Ascending aorta (tissue), 2 donors: ENCODE results near the gene MRPS23. TPM values are rescaled to one million over a fixed set of nuclear protein-coding genes. Genes with fewer than 3 reads are reported as not detected.

Experiments used
- DNase-seq, 2 donors: peaks; one replicate each; pipeline ENCODE4 v3.0.0-alpha.2; 2019; ENCODE audit warnings: low spot score in 2 of 2
- H3K27ac ChIP-seq, 2 donors: fragments of 200-600 bp; sonication (generic); one replicate each; pipeline ENCODE4 v1.5.1; 2016 to 2017; ENCODE audit warnings: mild to moderate bottlenecking in 1 of 2
- H3K27me3 ChIP-seq: fragments of 200-600 bp; sonication (generic); one replicate; pipeline ENCODE4 v1.5.1; 2017
- H3K36me3 ChIP-seq, 2 donors: fragments of 200-600 bp; sonication (generic); one replicate each; pipeline ENCODE4 v1.5.1; 2016
- H3K4me1 ChIP-seq, 2 donors: fragments of 200-600 bp; sonication (generic); one replicate each; pipeline ENCODE4 v1.5.1; 2016 to 2017; ENCODE audit warnings: mild to moderate bottlenecking in 1 of 2
- H3K4me3 ChIP-seq, 2 donors: fragments of 200-600 bp; sonication (generic); one replicate each; pipeline ENCODE4 v1.5.1; 2016 to 2017; ENCODE audit warnings: mild to moderate bottlenecking in 1 of 2
- H3K9me3 ChIP-seq, 2 donors: fragments of 200-600 bp; sonication (generic); one replicate each; pipeline ENCODE4 v1.5.1; 2016
- CTCF ChIP-seq, 3 experiments: fragments of 200-600 bp in 2 of 3; fragments of 450-650 bp in 1 of 3; sonication (generic) in 2 of 3; IDR thresholded peaks; one replicate each; pipeline ENCODE4 v1.5.1; 2016 to 2019; ENCODE audit warnings: antibody characterized with exemption in 3 of 3, mild to moderate bottlenecking in 1 of 3, moderate library complexity in 1 of 3
- intact Hi-C: fragments of 100-400 bp; cut with DNase I; formaldehyde crosslinking; loops from one replicate; pipeline ENCODE4 v1.15.1; 2023
- total RNA-seq: library from RNA; depleted of rRNA; stranded (reverse); fragments of >200 nt; gene quantifications from one replicate; pipeline ENCODE4 v1.1.0, GENCODE V29; 2016

MRPS23 gene
- total RNA-seq, 1 donor from 2014 or later = 2.0 TPM

- peak overlapping the region; percentile 83 to 88 for H3K27ac ChIP-seq
- H3K4me3 ChIP-seq = peak overlapping the region in 1 of 2 donors; percentile 60
Measured at GRCh38 chr17:57834146-57834741, 15.6 kb downstream of the MRPS23 start.

GRCh38 chr17:57833179-57833939, 16.5 kb downstream of the MRPS23 start:
- H3K4me3 ChIP-seq = peak overlapping the region; percentile 51 to 60
- H3K4me1 ChIP-seq = peaks cover 10 to 19% of the 10 kb centered on the region in 2 donors
- intact Hi-C loops = loop anchor here (1.0 to 10.0 kb wide), 5 partner anchors 17 to 701 kb away; partner anchors contain the start of genes MRPS23 and MSI2
- no peaks in the 10 kb centered on the region for H3K27me3 ChIP-seq
- peak overlapping the region; percentile 83 to 88 for H3K27ac ChIP-seq
- peak in 1 of 2 donors; percentile 85 for DNase-seq
- no peaks in the 10 kb centered on the region for H3K9me3 ChIP-seq
- H3K36me3 ChIP-seq = peaks cover 2 to 12% of the 10 kb centered on the region in 2 donors
- peak; percentile 86 to 93 (median 92) for TF ChIP-seq CTCF (IDR thresholded peaks at IDR 0.05)

More at GRCh38 chr17:57834146-57834741, 15.6 kb downstream of the MRPS23 start:
- TF ChIP-seq CTCF (IDR thresholded peaks at IDR 0.05) = peak in 2 of 3 experiments; percentile 9 to 24
- intact Hi-C loops = loop anchor here (2.0 to 10.0 kb wide), 5 partner anchors 171 to 702 kb away; partner anchors contain the start of gene MSI2
- Histone ChIP-seq H3K4me1 (peaks cover 10 to 19% of the 10 kb centered on the region in 2 donors), H3K9me3 (no peaks in the 10 kb centered on the region), H3K36me3 (peaks cover 10 to 21% of the 10 kb centered on the region in 2 donors), H3K27me3 (no peaks in the 10 kb centered on the region)
- DNase-seq = peak; percentile 85 to 96

- Histone ChIP-seq H3K4me1 (peaks cover 10 to 19% of the 10 kb centered on the region in 2 donors), H3K27ac (peak overlapping the region; percentile 62 to 88), H3K27me3 (no peaks in the 10 kb centered on the region), H3K9me3 (no peaks in the 10 kb centered on the region), H3K4me3 (peak overlapping the region; percentile 51 to 60), H3K36me3 (peaks cover 0 to 11% of the 10 kb centered on the region in 2 donors)
- intact Hi-C loops = loop anchor here (1.0 to 10.0 kb wide), 5 partner anchors 18 to 700 kb away; partner anchors contain the start of genes MRPS23 and MSI2
- no peak for TF ChIP-seq CTCF (IDR thresholded peaks at IDR 0.05)
- no peak for DNase-seq
Measured at GRCh38 chr17:57832314-57833178, 17.3 kb downstream of the MRPS23 start.

- H3K9me3 ChIP-seq = no peaks in the 10 kb centered on the region
- no peak overlapping the region for H3K4me3 ChIP-seq
- intact Hi-C loops = loop anchor here (5.0 to 10.0 kb wide), 4 partner anchors 234 to 699 kb away; partner anchors contain the start of gene MSI2
- TF ChIP-seq CTCF (IDR thresholded peaks at IDR 0.05) = no peak
- H3K27me3 ChIP-seq = no peaks in the 10 kb centered on the region
- no peak overlapping the region for H3K27ac ChIP-seq
- no peaks in the 10 kb centered on the region for H3K36me3 ChIP-seq
- peaks cover 10 to 19% of the 10 kb centered on the region in 2 donors for H3K4me1 ChIP-seq
- no peak for DNase-seq
Measured at GRCh38 chr17:57830880-57831279, 19.0 kb downstream of the MRPS23 start.
